ENCODE results near the gene PRDM16. TPM values are rescaled to one million over a fixed set of nuclear protein-coding genes. Genes with fewer than 3 reads are reported as not detected.

The PRDM16 gene
- total RNA-seq, 2 donors from 2014 or later = 0.79 to 6.1 TPM

- no peak for TF ChIP-seq CTCF (IDR thresholded peaks at IDR 0.05)
- Histone ChIP-seq H3K9ac (ENCODE audit: low read depth in 2 of 2, low read length in 2 of 2) (no peak overlapping the region), H3K27me3 (no peaks in the 10 kb centered on the region), H3K4me1 (no peaks in the 10 kb centered on the region), H3K4me3 (no peak overlapping the region), H3K9me3 (no peaks in the 10 kb centered on the region), H3K36me3 (no peaks in the 10 kb centered on the region), H3K27ac (no peak overlapping the region)
- no peak for DNase-seq
- intact Hi-C loops (cut with DNase I) = no loop called here
These were observed 227.8 kb downstream of the PRDM16 start for GRCh38 chr1:3296826-3297225.

GRCh38 chr1:3297756-3298155 lies 228.8 kb downstream of the PRDM16 start:
- Histone ChIP-seq H3K9ac (ENCODE audit: low read depth in 2 of 2, low read length in 2 of 2) (no peak overlapping the region), H3K4me3 (no peak overlapping the region), H3K4me1 (no peaks in the 10 kb centered on the region), H3K27me3 (no peaks in the 10 kb centered on the region), H3K36me3 (no peaks in the 10 kb centered on the region), H3K27ac (no peak overlapping the region), H3K9me3 (no peaks in the 10 kb centered on the region)
- DNase-seq = no peak
- TF ChIP-seq CTCF (IDR thresholded peaks at IDR 0.05) = no peak
- intact Hi-C loops (cut with DNase I) = no loop called here

DNA sequence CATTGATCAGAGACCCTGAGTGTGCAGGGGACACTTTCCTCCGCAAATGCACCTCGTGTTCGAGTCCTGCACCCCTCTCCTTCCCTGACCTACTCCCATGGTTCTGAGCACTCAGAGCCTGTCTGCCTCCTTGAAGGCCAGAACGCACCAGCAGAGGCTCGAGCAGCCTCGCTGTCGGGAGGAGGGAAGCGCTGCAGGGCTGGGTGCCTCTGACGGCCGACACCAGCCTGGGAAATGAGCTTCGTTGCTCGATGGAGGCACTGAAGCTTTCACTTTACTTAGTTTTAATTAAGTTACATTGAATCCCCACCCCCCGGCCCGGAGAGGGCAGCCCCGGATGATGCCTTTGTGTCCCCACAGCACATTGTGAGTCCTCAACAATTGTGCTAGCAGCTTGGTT lies 229.2 kb downstream of the PRDM16 start:
- DNase-seq = no peak
- H3K4me3 ChIP-seq = no peak overlapping the region
- intact Hi-C loops (cut with DNase I) = no loop called here
- no peak overlapping the region for H3K9ac ChIP-seq (ENCODE audit: low read depth in 2 of 2, low read length in 2 of 2)
- TF ChIP-seq CTCF (IDR thresholded peaks at IDR 0.05) = no peak
- no peaks in the 10 kb centered on the region for H3K9me3 ChIP-seq
- no peak overlapping the region for H3K27ac ChIP-seq
- H3K27me3 ChIP-seq = no peaks in the 10 kb centered on the region
- H3K36me3 ChIP-seq = no peaks in the 10 kb centered on the region
- no peaks in the 10 kb centered on the region for H3K4me1 ChIP-seq

- no peak overlapping the region for H3K27ac ChIP-seq
- no peaks in the 10 kb centered on the region for H3K27me3 ChIP-seq
- H3K4me1 ChIP-seq = no peaks in the 10 kb centered on the region
- no peak overlapping the region for H3K9ac ChIP-seq (ENCODE audit: low read depth in 2 of 2, low read length in 2 of 2)
- DNase-seq = no peak
- TF ChIP-seq CTCF (IDR thresholded peaks at IDR 0.05) = no peak
- H3K36me3 ChIP-seq = no peaks in the 10 kb centered on the region
- H3K9me3 ChIP-seq = no peaks in the 10 kb centered on the region
- H3K4me3 ChIP-seq = no peak overlapping the region
- intact Hi-C loops (cut with DNase I) = no loop called here
These were observed 235.2 kb downstream of the PRDM16 start for GRCh38 chr1:3304246-3304645.

GRCh38 chr1:3304692-3305091 lies 235.7 kb downstream of the PRDM16 start:
- no peaks in the 10 kb centered on the region for H3K9me3 ChIP-seq
- H3K9ac ChIP-seq (ENCODE audit: low read depth in 2 of 2, low read length in 2 of 2) = no peak overlapping the region
- TF ChIP-seq CTCF (IDR thresholded peaks at IDR 0.05) = no peak
- DNase-seq = no peak
- H3K27me3 ChIP-seq = no peaks in the 10 kb centered on the region
- intact Hi-C loops (cut with DNase I) = no loop called here
- H3K36me3 ChIP-seq = no peaks in the 10 kb centered on the region
- no peaks in the 10 kb centered on the region for H3K4me1 ChIP-seq
- H3K27ac ChIP-seq = no peak overlapping the region
- H3K4me3 ChIP-seq = no peak overlapping the region

- H3K9me3 ChIP-seq = no peaks in the 10 kb centered on the region
- no peak overlapping the region for H3K9ac ChIP-seq (ENCODE audit: low read depth in 2 of 2, low read length in 2 of 2)
- DNase-seq = no peak
- intact Hi-C loops (cut with DNase I) = no loop called here
- no peaks in the 10 kb centered on the region for H3K27me3 ChIP-seq
- no peaks in the 10 kb centered on the region for H3K36me3 ChIP-seq
- no peak overlapping the region for H3K27ac ChIP-seq
- no peak for TF ChIP-seq CTCF (IDR thresholded peaks at IDR 0.05)
- no peak overlapping the region for H3K4me3 ChIP-seq
- no peaks in the 10 kb centered on the region for H3K4me1 ChIP-seq
These were observed 236.2 kb downstream of the PRDM16 start for GRCh38 chr1:3305156-3305555.

Measured in colonic mucosa (tissue), 4 donors.